MM.1S (cell line): Measurements from ENCODE around the gene ANKRD44.

Source experiments
- DNase-seq: peaks from one replicate; pipeline ENCODE4 v3.0.0-alpha.2; 2015
- H2AFZ ChIP-seq: fragments of 300-600 bp; sonication (generic); 2 replicates; pipeline ENCODE4 v1.6.0; 2016; ENCODE audit warnings: antibody characterized with exemption, low read length
- H3F3A ChIP-seq: fragments of 300-600 bp; sonication (generic); 2 replicates; pipeline ENCODE4 v1.6.1; 2016; ENCODE audit warnings: mild to moderate bottlenecking, antibody characterized with exemption, low read length, moderate library complexity, mixed read lengths; ENCODE audit not compliant: insufficient read depth
- H3K27ac ChIP-seq: fragments of 300-600 bp; sonication (generic); 2 replicates; pipeline ENCODE4 v1.5.1; 2016; ENCODE audit warnings: mild to moderate bottlenecking, low read length
- H3K27me3 ChIP-seq: fragments of 300-600 bp; sonication (generic); replicated peaks from 2 replicates; pipeline ENCODE4 v1.6.0; 2016; ENCODE audit warnings: low read length; ENCODE audit not compliant: insufficient read depth
- H3K36me3 ChIP-seq: fragments of 300-600 bp; sonication (generic); replicated peaks from 2 replicates; pipeline ENCODE4 v1.6.1; 2016; ENCODE audit warnings: mild to moderate bottlenecking, low read length, mixed read lengths; ENCODE audit not compliant: insufficient read depth
- H3K4me1 ChIP-seq: fragments of 300-600 bp; sonication (generic); 2 replicates; pipeline ENCODE4 v1.6.1; 2016; ENCODE audit warnings: low read length, mixed read lengths
- H3K4me2 ChIP-seq: fragments of 300-600 bp; sonication (generic); 2 replicates; pipeline ENCODE4 v1.6.0; 2016; ENCODE audit warnings: low read depth, low read length
- H3K4me3 ChIP-seq: fragments of 300-600 bp; sonication (generic); 2 replicates; pipeline ENCODE4 v1.5.1; 2016; ENCODE audit warnings: low read length, mixed read lengths
- H3K79me2 ChIP-seq: fragments of 300-600 bp; sonication (generic); 2 replicates; pipeline ENCODE4 v1.6.1; 2016; ENCODE audit warnings: mixed run types, low read length, mixed read lengths
- H3K9ac ChIP-seq: fragments of 300-600 bp; sonication (generic); 2 replicates; pipeline ENCODE4 v1.6.1; 2016; ENCODE audit warnings: low read length, mixed read lengths
- H3K9me2 ChIP-seq: fragments of 300-600 bp; sonication (generic); replicated peaks from 2 replicates; pipeline ENCODE4 v1.6.1; 2016; ENCODE audit warnings: mild to moderate bottlenecking, low read length, mixed read lengths; ENCODE audit not compliant: insufficient read depth
- H3K9me3 ChIP-seq: fragments of 300-600 bp; sonication (generic); replicated peaks from 2 replicates; pipeline ENCODE4 v1.6.1; 2016; ENCODE audit warnings: mild to moderate bottlenecking, low read length, mixed read lengths; ENCODE audit not compliant: insufficient read depth
- H4K20me1 ChIP-seq: fragments of 300-600 bp; sonication (generic); 2 replicates; pipeline ENCODE4 v1.6.1; 2016; ENCODE audit warnings: mild to moderate bottlenecking, low read length, moderate library complexity, mixed read lengths; ENCODE audit not compliant: insufficient read depth
- CTCF ChIP-seq: fragments of 300-600 bp; sonication (generic); IDR thresholded peaks from 2 replicates; pipeline ENCODE4 v1.5.1; 2016; ENCODE audit warnings: antibody characterized with exemption, low read length, mixed read lengths
- EZH2 ChIP-seq: fragments of 300-600 bp; sonication (generic); optimal IDR thresholded peaks from 2 replicates; pipeline ENCODE3; 2017; ENCODE audit warnings: low read depth, mild to moderate bottlenecking, antibody characterized with exemption, low read length, mixed read lengths
- EZH2phosphoT487 ChIP-seq: fragments of 300-600 bp; sonication (generic); IDR thresholded peaks from 2 replicates; pipeline ENCODE4 v1.6.1; 2018; ENCODE audit warnings: antibody characterized with exemption, low read length

The ANKRD44 gene

GRCh38 chr2:197013098-197013497, 297.5 kb downstream of the ANKRD44 start:
- Histone ChIP-seq H4K20me1 (no peaks in the 10 kb centered on the region), H3K9me3 (no peaks in the 10 kb centered on the region), H3K9me2 (no peaks in the 10 kb centered on the region), H3K27ac (no peak overlapping the region), H3K79me2 (no peaks in the 10 kb centered on the region), H3K4me2 (no peak overlapping the region), H2AFZ (no peak overlapping the region), H3K4me1 (no peaks in the 10 kb centered on the region), H3K27me3 (no peaks in the 10 kb centered on the region), H3K9ac (no peak overlapping the region), H3K4me3 (no peak overlapping the region), H3F3A (no peaks in the 10 kb centered on the region), H3K36me3 (no peaks in the 10 kb centered on the region)
- TF ChIP-seq EZH2phosphoT487 (no peak), EZH2 (no peak), CTCF (no peak)
- DNase-seq: no peak

GRCh38 chr2:197011801-197012641, 298.6 kb downstream of the ANKRD44 start:
- Histone ChIP-seq H3K27ac (no peak overlapping the region), H3K4me1 (no peaks in the 10 kb centered on the region), H3K4me2 (no peak overlapping the region), H3K9me3 (no peaks in the 10 kb centered on the region), H3K79me2 (no peaks in the 10 kb centered on the region), H3F3A (no peaks in the 10 kb centered on the region), H3K9me2 (no peaks in the 10 kb centered on the region), H2AFZ (no peak overlapping the region), H4K20me1 (no peaks in the 10 kb centered on the region), H3K36me3 (no peaks in the 10 kb centered on the region; the same call in 1 of the 2 replicates), H3K4me3 (no peak overlapping the region), H3K9ac (no peak overlapping the region), H3K27me3 (no peaks in the 10 kb centered on the region)
- DNase-seq: peak; percentile 52
- TF ChIP-seq CTCF (peak; percentile 77), EZH2 (no peak), EZH2phosphoT487 (no peak)

GRCh38 chr2:197011021-197011417, 299.6 kb downstream of the ANKRD44 start:
- no peak overlapping the region for H2AFZ ChIP-seq
- no peak overlapping the region for H3K9ac ChIP-seq
- H3K9me3 ChIP-seq: no peaks in the 10 kb centered on the region
- H3K27me3 ChIP-seq: no peaks in the 10 kb centered on the region
- no peaks in the 10 kb centered on the region for H3K4me1 ChIP-seq
- H3K27ac ChIP-seq: no peak overlapping the region
- no peaks in the 10 kb centered on the region for H3K9me2 ChIP-seq
- no peaks in the 10 kb centered on the region for H3F3A ChIP-seq
- no peak for TF ChIP-seq EZH2
- TF ChIP-seq EZH2phosphoT487: no peak
- no peak for TF ChIP-seq CTCF
- no peaks in the 10 kb centered on the region; the same call in 1 of the 2 replicates for H3K36me3 ChIP-seq
- no peaks in the 10 kb centered on the region for H3K79me2 ChIP-seq
- H3K4me2 ChIP-seq: no peak overlapping the region
- H4K20me1 ChIP-seq: no peaks in the 10 kb centered on the region
- no peak for DNase-seq
- H3K4me3 ChIP-seq: no peak overlapping the region
